H1 (cell line): ENCODE measurements around the gene SCUBE2. TPM values are rescaled to one million over a fixed set of nuclear protein-coding genes. Genes with fewer than 3 reads are reported as not detected.

Experiments
- BACH1 ChIP-seq: IDR thresholded peaks from 2 replicates; pipeline ENCODE4 v1.6.1; 2012; ENCODE audit warnings: low read length, improper control_type of control experiment
- JUN ChIP-seq: IDR thresholded peaks from 2 replicates; pipeline ENCODE4 v1.6.1; 2011; ENCODE audit warnings: low read depth, mild to moderate bottlenecking, improper control_type of control experiment, low read length
- SP4 ChIP-seq: IDR thresholded peaks from 2 replicates; pipeline ENCODE4 v1.6.1; 2012; ENCODE audit warnings: low read length, inconsistent platforms
- polyA plus RNA-seq, 7 experiments: library from polyadenylated mRNA; depleted of rRNA in 3 of 7; stranded (reverse) in 5 of 7; unstranded in 2 of 7; fragments of >200 nt in 5 of 7; fragments of 200-250 nt in 2 of 7; gene quantifications; 1 replicate in 5 of 7; 2 replicates in 1 of 7; 4 replicates in 1 of 7; pipeline versions ENCODE4 v1.2.1 to v1.2.3, GENCODE V29; 2011 to 2013; ENCODE audit warnings: missing spikeins in 2 of 7, mixed read lengths in 2 of 7
- total RNA-seq: library from RNA; stranded (reverse); fragmentation: NEBNext Ultra II Directional; extraction: Animal tissue kit (Norgen Biotek cat#: 25700); gene quantifications from 2 replicates; pipeline ENCODE4 v1.2.1, GENCODE V29; 2021

The SCUBE2 gene
- total and polyA plus RNA-seq, 2 of the 8 experiments (the other 6 are each of a cell fraction or from before 2014, with no cell fraction given) = 0.29 to 1.2 TPM

DNA sequence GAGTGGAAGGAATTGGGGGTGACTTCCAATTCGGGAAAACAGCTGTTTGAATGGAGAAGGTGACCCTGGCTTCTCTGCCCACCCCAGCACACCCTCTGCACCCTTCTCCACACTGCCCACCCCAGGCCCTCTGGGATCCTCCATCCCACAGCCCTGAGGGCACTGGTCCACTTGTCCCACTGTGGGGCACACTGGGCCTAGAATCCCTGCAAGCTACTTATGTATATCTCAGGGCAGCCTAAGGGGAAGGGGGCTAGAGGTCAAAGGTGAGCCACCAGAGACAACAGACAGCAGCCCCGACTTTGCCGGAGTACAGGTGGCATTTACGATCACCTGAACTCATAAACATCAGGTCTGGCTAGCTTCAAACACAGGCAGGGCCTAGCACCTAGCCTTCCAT, 673 bp upstream of the SCUBE2 start (continued):
- no peak for TF ChIP-seq SP4
- no peak for TF ChIP-seq BACH1
- no peak for TF ChIP-seq JUN
